Measurements from ENCODE around the gene B4GALNT3.

The B4GALNT3 gene

GRCh38 chr12:509500-509899 lies 49.8 kb downstream of the B4GALNT3 start:
- DNase-seq (ENCODE audit: low spot score): no peak

DNA sequence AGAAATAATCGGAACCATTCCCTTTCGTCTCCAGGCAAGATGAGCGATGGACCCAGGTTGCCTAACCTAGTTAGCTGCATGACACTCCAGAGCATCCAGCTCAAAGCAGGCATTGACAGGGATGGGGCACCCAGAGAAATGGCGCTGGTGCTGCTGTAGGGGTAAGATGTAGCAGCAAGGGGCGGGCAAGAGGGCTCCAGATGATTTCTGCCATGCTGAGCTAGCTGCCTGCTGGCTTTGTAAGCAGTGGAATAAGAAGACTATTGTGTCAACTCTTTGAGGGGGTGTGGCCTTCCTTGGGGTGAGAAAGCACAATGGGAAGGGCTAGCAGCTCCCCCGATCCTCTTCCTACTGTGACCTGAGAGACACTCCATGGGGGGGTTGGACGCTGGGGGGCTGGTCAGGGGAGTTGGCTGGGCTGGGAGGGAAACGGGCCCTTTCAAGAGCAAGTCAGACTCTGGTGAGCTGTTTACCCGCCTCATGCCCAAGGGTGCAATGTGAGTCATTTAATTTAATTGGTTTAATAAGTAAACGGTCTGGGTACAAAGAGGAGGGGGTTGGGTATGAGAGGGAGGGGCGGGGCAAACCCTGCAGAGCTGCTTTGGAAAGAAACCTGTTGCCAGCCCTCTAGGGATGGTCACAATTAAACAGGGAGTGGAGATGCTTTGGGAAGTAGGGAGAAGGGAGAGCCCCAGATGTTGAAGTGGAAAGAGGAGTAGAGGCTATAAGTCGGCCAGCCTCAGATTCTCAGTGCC lies 50.5 kb downstream of the B4GALNT3 start:
- no peak for DNase-seq (ENCODE audit: low spot score)

DNA sequence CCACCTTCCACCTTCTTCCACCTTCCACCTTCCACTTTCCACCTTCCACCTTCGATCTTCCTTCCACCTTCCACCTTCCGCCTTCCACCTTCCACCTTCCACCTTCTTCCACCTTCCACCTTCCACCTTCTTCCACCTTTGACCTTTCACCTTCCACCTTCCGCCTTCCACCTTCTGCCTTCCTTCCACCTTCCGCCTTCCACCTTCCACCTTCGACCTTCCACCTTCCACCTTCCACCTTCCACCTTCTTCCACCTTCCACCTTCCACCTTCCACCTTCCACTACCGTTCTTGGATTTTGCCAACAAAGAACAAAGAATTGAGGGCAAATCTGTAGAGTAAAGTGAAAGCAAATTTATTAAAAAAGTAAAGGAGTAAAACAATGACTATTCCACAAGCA lies 53.2 kb downstream of the B4GALNT3 start:
- no peak for DNase-seq (ENCODE audit: low spot score)

GRCh38 chr12:513446-513845 lies 53.7 kb downstream of the B4GALNT3 start:
- DNase-seq (ENCODE audit: low spot score): no peak

DNA sequence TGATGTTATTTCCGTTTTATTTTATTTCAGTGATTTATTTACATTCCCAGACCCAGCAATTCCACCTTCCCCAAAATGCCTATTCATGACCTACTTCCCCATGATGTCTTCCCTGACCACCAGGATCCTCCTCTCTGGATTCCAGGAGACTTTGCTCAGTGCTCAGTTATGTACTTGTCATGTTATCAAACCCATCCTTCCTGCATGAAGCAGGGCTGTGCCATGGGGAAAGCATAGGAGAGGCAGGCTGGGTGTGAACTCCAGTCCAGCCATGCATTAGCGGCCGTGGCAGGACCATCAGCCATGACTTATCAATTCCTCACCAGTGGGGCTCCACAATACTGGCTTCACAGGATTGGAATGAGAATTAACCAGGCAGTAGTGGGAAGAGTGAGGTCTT lies 57.8 kb downstream of the B4GALNT3 start:
- DNase-seq (ENCODE audit: low spot score): no peak

GRCh38 chr12:520119-520518 lies 60.4 kb downstream of the B4GALNT3 start:
- no peak for DNase-seq (ENCODE audit: low spot score)

DNA sequence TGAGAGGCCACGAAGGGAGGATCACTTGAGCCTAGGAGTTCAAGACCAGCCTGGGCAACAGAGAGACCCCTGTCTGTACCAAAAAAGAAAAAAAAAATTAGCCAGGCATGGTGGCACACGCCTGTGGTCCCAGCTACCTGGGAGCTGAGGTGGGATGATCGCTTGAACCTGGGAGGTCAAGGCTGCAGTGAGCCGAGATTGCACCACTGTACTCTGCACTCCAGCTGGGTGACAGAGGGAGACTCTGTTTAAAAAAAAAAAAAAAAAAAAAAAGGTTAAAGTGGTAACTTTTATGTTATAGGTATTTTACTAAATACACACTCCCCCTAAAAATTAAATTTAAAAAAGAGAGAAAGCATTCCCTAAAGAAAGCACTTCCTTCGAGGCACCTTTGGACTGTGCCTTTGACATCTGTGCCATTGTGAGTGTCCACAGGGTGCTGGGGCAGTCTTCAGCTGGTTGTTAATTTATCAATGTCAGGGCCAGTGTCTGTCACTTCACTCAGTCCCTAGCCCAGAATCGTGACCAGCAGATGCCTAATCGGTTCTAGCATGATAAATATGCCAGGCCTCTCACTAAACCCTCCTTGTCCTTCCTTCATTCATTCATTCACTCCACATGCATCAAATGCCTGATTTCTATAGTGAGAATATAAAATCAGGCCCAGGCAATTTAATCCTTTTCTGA lies 63.1 kb downstream of the B4GALNT3 start:
- no peak for DNase-seq (ENCODE audit: low spot score)

GRCh38 chr12:524167-524951 lies 64.6 kb downstream of the B4GALNT3 start:
- no peak for DNase-seq (ENCODE audit: low spot score)

- no peak for DNase-seq (ENCODE audit: low spot score)
These were observed 66.3 kb downstream of the B4GALNT3 start for GRCh38 chr12:526089-526488.

DNA sequence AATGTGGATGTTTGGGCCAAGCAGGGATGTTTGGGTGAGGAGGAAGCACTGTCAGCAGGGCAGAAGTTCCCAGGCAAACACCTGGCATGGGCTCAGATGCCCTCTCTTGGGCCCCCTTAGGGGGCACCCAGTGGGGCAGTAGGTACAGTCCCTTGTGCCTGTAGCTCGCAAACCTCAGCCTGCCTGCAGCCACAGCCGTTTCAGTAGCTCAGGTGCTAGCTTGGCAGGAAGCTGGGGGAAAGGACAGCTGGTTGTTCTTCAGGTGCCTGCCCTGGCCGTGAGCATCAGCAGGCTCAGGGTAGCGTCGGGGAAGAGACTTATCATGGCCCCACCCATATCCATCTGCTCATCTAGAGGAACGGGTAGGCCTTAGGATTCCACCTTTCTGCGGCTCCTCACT lies 67.5 kb downstream of the B4GALNT3 start:
- no peak for DNase-seq (ENCODE audit: low spot score)

- no peak for DNase-seq (ENCODE audit: low spot score)
These were observed 68.0 kb downstream of the B4GALNT3 start for GRCh38 chr12:527729-528128.

DNA sequence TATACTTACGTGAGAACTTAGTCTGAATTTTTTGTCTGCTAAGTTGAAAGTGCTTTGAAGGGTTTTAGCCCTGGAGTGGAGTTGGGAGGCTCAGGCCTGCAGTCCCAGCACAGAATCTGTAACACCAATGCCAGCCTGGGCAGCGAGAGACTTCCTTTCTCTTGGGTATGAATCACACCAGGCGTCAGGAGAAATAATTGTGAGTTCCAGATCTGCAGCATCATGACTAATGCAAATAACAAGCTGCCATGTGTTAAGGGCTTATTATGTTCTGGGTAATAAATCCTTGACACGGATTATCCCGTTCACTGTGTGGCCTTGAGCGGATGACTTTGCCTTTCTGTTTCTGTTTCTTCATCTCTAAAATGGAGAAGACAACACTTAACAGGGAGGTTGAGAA lies 70.6 kb downstream of the B4GALNT3 start:
- no peak for DNase-seq (ENCODE audit: low spot score)

DNA sequence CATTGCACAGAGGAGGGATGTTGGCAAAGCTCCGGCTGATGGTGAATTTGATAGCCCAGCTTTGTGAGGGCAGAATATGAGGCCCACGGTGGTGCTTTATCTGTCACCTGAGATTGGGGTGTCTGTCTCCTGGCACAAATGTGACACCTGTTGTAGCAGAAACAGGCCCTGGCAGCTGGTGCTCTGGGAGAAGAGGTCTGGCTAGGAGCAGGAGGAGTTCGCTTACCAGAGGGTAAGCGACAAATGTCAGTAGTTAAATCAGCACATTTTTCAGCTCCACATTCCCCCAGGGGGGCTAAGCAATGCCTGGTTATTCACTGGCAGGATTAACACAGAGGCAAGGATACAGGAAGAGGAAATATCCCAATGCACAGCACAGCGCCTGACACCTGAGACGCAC lies 71.1 kb downstream of the B4GALNT3 start:
- no peak for DNase-seq (ENCODE audit: low spot score)

DNA sequence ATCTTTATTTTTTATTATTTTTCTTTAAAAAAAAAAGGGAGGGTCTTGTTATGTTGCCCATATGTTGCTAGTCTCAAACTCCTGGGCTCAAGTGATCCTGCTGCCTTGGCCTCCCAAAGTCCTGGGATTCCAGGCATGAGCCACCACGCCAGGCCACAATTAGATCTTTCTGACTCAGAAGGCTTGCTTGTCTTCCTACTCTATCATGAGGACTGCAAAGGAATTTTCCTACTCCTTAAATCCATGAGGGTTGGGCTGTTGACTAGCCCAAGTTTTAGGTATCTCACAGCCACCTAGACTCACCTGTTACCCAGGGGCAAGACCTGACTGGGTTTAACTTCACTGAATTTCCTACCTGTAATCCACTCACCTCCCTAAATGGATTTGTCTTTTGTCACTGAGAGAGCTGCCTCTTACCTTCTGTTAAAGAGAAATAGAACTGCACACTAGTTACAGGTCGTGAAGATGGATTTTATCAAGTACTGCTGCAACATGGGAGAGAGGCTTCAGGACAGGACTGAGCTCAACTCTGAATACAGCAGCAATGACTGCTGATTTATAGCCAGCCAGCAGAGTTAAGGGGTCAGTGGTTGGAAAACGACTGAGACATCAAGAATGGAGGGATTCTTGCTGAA lies 72.3 kb downstream of the B4GALNT3 start:
- DNase-seq (ENCODE audit: low spot score): no peak

- DNase-seq (ENCODE audit: low spot score): no peak
These were observed 73.3 kb downstream of the B4GALNT3 start for GRCh38 chr12:532908-533565.

GRCh38 chr12:533718-534117 lies 74.0 kb downstream of the B4GALNT3 start:
- no peak for DNase-seq (ENCODE audit: low spot score)

DNA sequence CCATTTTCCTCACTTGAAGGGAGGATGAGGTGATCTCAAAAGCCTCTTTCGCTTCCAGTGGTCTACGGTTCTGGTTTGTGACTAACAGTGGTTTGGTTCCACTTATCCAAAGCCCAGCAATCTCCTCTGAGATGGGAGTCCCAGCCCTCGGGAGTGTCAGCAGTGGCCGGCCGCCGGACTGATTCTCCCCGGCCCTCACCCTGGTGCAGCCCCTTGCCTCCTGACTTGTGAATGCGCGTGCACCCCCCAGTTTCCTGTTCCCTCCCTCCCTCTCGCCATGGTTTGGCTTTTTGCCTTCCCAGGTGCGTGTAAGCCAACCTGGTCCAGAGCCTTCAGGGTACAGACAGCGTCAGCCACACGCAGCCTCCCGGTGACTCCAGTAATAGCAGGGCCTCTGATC lies 74.5 kb downstream of the B4GALNT3 start:
- no peak for DNase-seq (ENCODE audit: low spot score)

GRCh38 chr12:535396-535795 lies 75.7 kb downstream of the B4GALNT3 start:
- no peak for DNase-seq (ENCODE audit: low spot score)

- no peak for DNase-seq (ENCODE audit: low spot score)
These were observed 77.1 kb downstream of the B4GALNT3 start for GRCh38 chr12:536751-537245.

- DNase-seq (ENCODE audit: low spot score): no peak
These were observed 78.0 kb downstream of the B4GALNT3 start for GRCh38 chr12:537772-538171.

GRCh38 chr12:538731-539539 lies 79.2 kb downstream of the B4GALNT3 start:
- no peak for DNase-seq (ENCODE audit: low spot score)
